ENCODE data around the gene IL26. TPM values are rescaled to one million over a fixed set of nuclear protein-coding genes. Genes with fewer than 3 reads are reported as not detected.

Gene IL26
- total RNA-seq, 2 experiments from 2014 or later, result 0.56 to 1.1 TPM

DNA sequence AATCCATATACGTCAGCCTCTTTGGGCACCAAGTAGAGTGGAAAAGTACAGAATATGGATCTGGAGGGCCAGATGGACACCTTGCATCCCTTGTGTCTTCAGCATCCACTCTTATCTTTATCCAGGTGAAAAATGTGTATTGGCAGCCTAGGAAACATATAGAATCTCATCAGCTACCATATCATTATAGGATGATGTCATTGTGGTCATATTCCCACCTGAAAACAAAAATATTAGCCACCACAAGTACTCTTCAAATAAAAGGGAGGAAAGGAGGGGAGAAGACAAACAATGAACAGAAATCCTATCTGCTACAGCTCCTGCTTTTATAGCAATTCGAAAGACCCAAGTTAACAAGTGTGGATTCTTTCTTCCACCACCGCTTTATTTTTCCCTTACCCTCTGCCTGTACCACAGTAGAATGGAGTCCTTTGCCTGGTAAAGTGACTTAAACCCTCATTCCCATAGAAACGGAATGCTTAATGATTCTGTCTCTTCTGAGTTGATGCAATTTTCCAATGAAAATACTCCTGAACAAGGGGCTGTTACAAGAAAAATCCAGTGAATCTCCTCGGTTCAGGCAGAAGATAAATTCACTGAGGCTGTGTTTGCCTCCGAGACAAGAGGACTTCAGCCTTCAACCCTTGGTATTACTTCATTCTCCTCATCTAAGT lies 13.8 kb upstream of the IL26 start:
- ChIA-PET POLR2A (no interaction called here), CTCF (interaction anchor here (1.0 to 1.8 kb wide), 4 partner anchors 9 to 202 kb away, joined by 3 to 11 read pairs (median 3); no protein-coding TSS in a partner anchor)
- Mint-ChIP-seq H3K36me3 (ENCODE audit: low read depth) (peaks cover 2% of the 10 kb centered on the region), H3K9me3 (ENCODE audit: low read depth) (peaks cover 6% of the 10 kb centered on the region), H3K4me3 (no peak overlapping the region), H3K4me1 (peaks cover 51% of the 10 kb centered on the region), H3K27me3 (peaks cover 2% of the 10 kb centered on the region), H3K27ac (no peak overlapping the region)
- intact Hi-C loops (cut with DNase I, micrococcal nuclease), result no loop called here
- no peak for ATAC-seq
- no peak for DNase-seq

GRCh38 chr12:68237619-68238018 lies 12.0 kb upstream of the IL26 start:
- H3K27ac Mint-ChIP-seq, result peak overlapping the region; percentile 35
- no peak for DNase-seq
- H3K9me3 Mint-ChIP-seq (ENCODE audit: low read depth), result peaks cover 4% of the 10 kb centered on the region
- ATAC-seq, result no peak
- intact Hi-C loops (cut with DNase I, micrococcal nuclease), result no loop called here
- CTCF ChIA-PET, result interaction anchor here (1.1 to 2.5 kb wide), 4 partner anchors 15 to 80 kb away, joined by 3 to 11 read pairs (median 6); no protein-coding TSS in a partner anchor
- POLR2A ChIA-PET, result no interaction called here
- H3K4me1 Mint-ChIP-seq, result peaks cover 49% of the 10 kb centered on the region
- no peak overlapping the region for H3K4me3 Mint-ChIP-seq
- peaks cover 2% of the 10 kb centered on the region for H3K27me3 Mint-ChIP-seq
- no peaks in the 10 kb centered on the region for H3K36me3 Mint-ChIP-seq (ENCODE audit: low read depth)

DNA sequence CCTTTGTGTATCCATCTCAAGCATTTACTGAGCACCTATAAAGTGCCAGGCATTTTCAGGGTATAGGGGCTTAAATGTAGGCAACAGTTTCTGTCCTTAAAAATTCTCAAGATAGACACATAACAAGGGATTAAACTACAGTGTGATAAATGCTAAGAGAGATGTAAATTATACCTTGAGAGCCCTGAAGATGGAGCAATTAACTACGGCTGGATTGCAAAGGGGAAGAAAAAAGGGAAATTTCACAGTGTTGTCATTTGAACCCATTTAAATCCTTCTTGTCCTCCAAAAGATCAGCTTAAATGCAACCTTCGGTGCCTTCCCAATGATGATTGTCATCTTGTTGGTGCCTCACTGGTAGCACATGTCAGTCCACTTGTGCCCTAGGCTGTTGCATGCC lies 11.5 kb upstream of the IL26 start:
- Mint-ChIP-seq H3K4me3 (peak overlapping the region; percentile 69), H3K27ac (peak overlapping the region; percentile 63), H3K4me1 (peaks cover 48% of the 10 kb centered on the region), H3K9me3 (ENCODE audit: low read depth) (peaks cover under 1% of the 10 kb centered on the region), H3K27me3 (peaks cover 2% of the 10 kb centered on the region), H3K36me3 (ENCODE audit: low read depth) (no peaks in the 10 kb centered on the region)
- ChIA-PET POLR2A (no interaction called here), CTCF (interaction anchor here (0.7 to 2.5 kb wide), 6 partner anchors 8 to 350 kb away, joined by 3 to 9 read pairs (median 4); no protein-coding TSS in a partner anchor)
- intact Hi-C loops (cut with DNase I, micrococcal nuclease), result no loop called here
- no peak for DNase-seq
- no peak for ATAC-seq

- peaks cover 44% of the 10 kb centered on the region for H3K4me1 Mint-ChIP-seq
Measured at GRCh38 chr12:68236421-68237059, 10.9 kb upstream of the IL26 start.

GRCh38 chr12:68235576-68235975 lies 10.0 kb upstream of the IL26 start:
- DNase-seq (no peak), ATAC-seq (no peak)
- Mint-ChIP-seq H3K36me3 (ENCODE audit: low read depth) (no peaks in the 10 kb centered on the region), H3K27me3 (peaks cover 2% of the 10 kb centered on the region), H3K4me1 (peaks cover 42% of the 10 kb centered on the region), H3K9me3 (ENCODE audit: low read depth) (no peaks in the 10 kb centered on the region), H3K4me3 (no peak overlapping the region), H3K27ac (no peak overlapping the region)
- POLR2A ChIA-PET, result no interaction called here
- intact Hi-C loops (cut with DNase I, micrococcal nuclease), result no loop called here
- CTCF ChIA-PET, result interaction anchor here (0.8 to 2.6 kb wide), 5 partner anchors 10 to 82 kb away, joined by 3 to 9 read pairs (median 7); no protein-coding TSS in a partner anchor

More at GRCh38 chr12:68236421-68237059, 10.9 kb upstream of the IL26 start:
- Mint-ChIP-seq H3K27me3 (peaks cover 2% of the 10 kb centered on the region), H3K36me3 (ENCODE audit: low read depth) (no peaks in the 10 kb centered on the region), H3K9me3 (ENCODE audit: low read depth) (no peaks in the 10 kb centered on the region), H3K27ac (peak overlapping the region; percentile 63), H3K4me3 (peak overlapping the region; percentile 69)
- ATAC-seq, result peak; percentile 56
- DNase-seq, result peak; percentile 46
- CTCF ChIA-PET, result interaction anchor here (0.6 to 2.6 kb wide), 9 partner anchors 9 to 351 kb away, joined by 3 to 9 read pairs (median 4); no protein-coding TSS in a partner anchor
- intact Hi-C loops (cut with DNase I, micrococcal nuclease), result no loop called here
- POLR2A ChIA-PET, result no interaction called here

DNA sequence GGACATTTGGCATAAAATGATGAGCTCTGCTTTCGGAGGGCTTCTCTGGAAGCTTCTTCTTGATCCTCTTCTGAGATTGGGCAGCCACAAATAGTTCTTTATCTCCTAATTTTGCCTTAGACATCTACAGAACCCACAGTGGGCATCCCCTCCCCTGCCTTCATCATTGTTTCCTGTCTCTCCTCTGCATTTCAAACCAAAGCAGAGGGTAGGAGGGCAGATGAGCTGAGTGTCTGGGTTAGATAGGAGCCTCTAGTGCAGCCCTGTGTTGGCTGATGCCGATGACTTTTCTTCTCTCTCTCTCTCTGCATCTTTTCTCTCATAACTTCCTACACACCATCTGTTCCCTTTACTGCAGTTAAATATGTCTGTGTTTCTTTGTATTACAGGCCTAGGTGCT lies 8.5 kb upstream of the IL26 start:
- Mint-ChIP-seq H3K36me3 (ENCODE audit: low read depth) (no peaks in the 10 kb centered on the region), H3K27ac (no peak overlapping the region), H3K4me3 (no peak overlapping the region), H3K27me3 (peaks cover 2% of the 10 kb centered on the region), H3K9me3 (ENCODE audit: low read depth) (no peaks in the 10 kb centered on the region), H3K4me1 (peaks cover 33% of the 10 kb centered on the region)
- POLR2A ChIA-PET, result no interaction called here
- intact Hi-C loops (cut with DNase I, micrococcal nuclease), result no loop called here
- DNase-seq (no peak), ATAC-seq (no peak)
- CTCF ChIA-PET, result interaction anchor here (1.0 to 2.6 kb wide), 4 partner anchors 11 to 193 kb away, joined by 3 to 9 read pairs (median 6); no protein-coding TSS in a partner anchor

GRCh38 chr12:68233498-68233897 lies 7.9 kb upstream of the IL26 start:
- no peak for DNase-seq
- POLR2A ChIA-PET, result no interaction called here
- intact Hi-C loops (cut with DNase I, micrococcal nuclease), result no loop called here
- no peak overlapping the region for H3K4me3 Mint-ChIP-seq
- peaks cover 33% of the 10 kb centered on the region for H3K4me1 Mint-ChIP-seq
- ATAC-seq, result no peak
- H3K36me3 Mint-ChIP-seq (ENCODE audit: low read depth), result no peaks in the 10 kb centered on the region
- peaks cover 2% of the 10 kb centered on the region for H3K27me3 Mint-ChIP-seq
- CTCF ChIA-PET, result interaction anchor here (1.1 kb wide), 1 partner anchor 90 kb away, joined by 3 read pairs; no protein-coding TSS in a partner anchor
- no peak overlapping the region for H3K27ac Mint-ChIP-seq
- H3K9me3 Mint-ChIP-seq (ENCODE audit: low read depth), result no peaks in the 10 kb centered on the region

DNA sequence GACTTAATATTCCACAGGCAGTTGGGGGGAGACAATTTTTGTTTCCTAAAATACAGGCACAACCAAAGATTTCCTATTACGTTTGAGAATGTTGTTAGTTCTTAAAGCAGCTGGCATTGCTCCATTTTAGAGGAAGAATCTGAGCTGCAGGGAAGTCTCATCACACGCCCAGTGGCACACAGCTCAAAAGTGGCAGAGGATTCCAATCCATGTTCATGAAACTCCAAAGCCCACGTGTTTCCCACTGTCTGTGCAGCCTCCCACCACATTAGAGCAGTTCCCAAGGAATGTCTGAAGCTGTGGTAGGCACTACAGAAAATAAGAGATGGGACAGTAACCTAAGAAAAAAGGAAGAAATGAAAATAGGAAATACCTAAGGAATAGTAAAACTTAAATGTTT lies 6.1 kb upstream of the IL26 start:
- peaks cover 20% of the 10 kb centered on the region for H3K4me1 Mint-ChIP-seq
- ChIA-PET CTCF (interaction anchor here (0.6 to 2.4 kb wide), 5 partner anchors 8 to 191 kb away, joined by 3 to 14 read pairs (median 4); no protein-coding TSS in a partner anchor), POLR2A (interaction anchor here (0.6 kb wide), 1 partner anchor 15 kb away, joined by 5 read pairs; no protein-coding TSS in a partner anchor)
- intact Hi-C loops (cut with DNase I, micrococcal nuclease), result no loop called here
- H3K9me3 Mint-ChIP-seq (ENCODE audit: low read depth), result no peaks in the 10 kb centered on the region
- H3K36me3 Mint-ChIP-seq (ENCODE audit: low read depth), result no peaks in the 10 kb centered on the region
- ATAC-seq, result no peak
- no peak for DNase-seq
- H3K27me3 Mint-ChIP-seq, result peaks cover 1% of the 10 kb centered on the region
- no peak overlapping the region for H3K27ac Mint-ChIP-seq
- H3K4me3 Mint-ChIP-seq, result no peak overlapping the region

GRCh38 chr12:68231229-68231628 lies 5.6 kb upstream of the IL26 start:
- H3K27ac Mint-ChIP-seq, result no peak overlapping the region
- ATAC-seq, result peak; percentile 69
- no peaks in the 10 kb centered on the region for H3K36me3 Mint-ChIP-seq (ENCODE audit: low read depth)
- CTCF ChIA-PET, result interaction anchor here (0.6 to 2.4 kb wide), 4 partner anchors 8 to 86 kb away, joined by 3 to 14 read pairs (median 8); no protein-coding TSS in a partner anchor
- H3K27me3 Mint-ChIP-seq, result peaks cover 6% of the 10 kb centered on the region
- peaks cover 17% of the 10 kb centered on the region for H3K4me1 Mint-ChIP-seq
- DNase-seq, result no peak
- no peak overlapping the region for H3K4me3 Mint-ChIP-seq
- POLR2A ChIA-PET, result interaction anchor here (0.6 kb wide), 1 partner anchor 14 kb away, joined by 5 read pairs; no protein-coding TSS in a partner anchor
- no peaks in the 10 kb centered on the region for H3K9me3 Mint-ChIP-seq (ENCODE audit: low read depth)
- intact Hi-C loops (cut with DNase I, micrococcal nuclease), result no loop called here

DNA sequence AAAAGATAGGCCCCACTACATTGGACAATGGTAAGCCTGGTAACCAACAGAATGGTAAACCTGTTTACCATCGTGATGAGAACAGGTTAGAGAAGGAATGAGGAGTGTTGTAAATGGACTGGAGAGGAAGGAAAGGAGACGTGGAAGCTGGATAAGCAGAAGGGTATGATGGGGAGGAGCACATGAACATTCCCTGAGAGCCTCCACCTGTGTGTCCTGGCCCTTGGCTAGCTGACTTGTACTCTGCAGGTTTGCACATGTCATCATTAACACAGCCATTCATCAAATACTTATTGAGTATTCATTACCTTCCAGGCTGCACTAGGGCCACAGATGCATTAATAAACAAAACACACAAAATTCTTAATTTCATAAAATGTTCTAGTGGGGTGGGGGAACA lies 4.3 kb upstream of the IL26 start:
- intact Hi-C loops (cut with DNase I, micrococcal nuclease), result loop anchor here in 1 of 2 experiments (10.0 kb wide), 1 partner anchor 455 kb away; the partner anchor contains the start of gene NUP107
- H3K27ac Mint-ChIP-seq, result no peak overlapping the region
- ChIA-PET POLR2A (no interaction called here), CTCF (no interaction called here)
- peaks cover 7% of the 10 kb centered on the region for H3K27me3 Mint-ChIP-seq
- DNase-seq (no peak), ATAC-seq (no peak)
- H3K36me3 Mint-ChIP-seq (ENCODE audit: low read depth), result no peaks in the 10 kb centered on the region
- peaks cover 13% of the 10 kb centered on the region for H3K4me1 Mint-ChIP-seq
- no peaks in the 10 kb centered on the region for H3K9me3 Mint-ChIP-seq (ENCODE audit: low read depth)
- no peak overlapping the region for H3K4me3 Mint-ChIP-seq

DNA sequence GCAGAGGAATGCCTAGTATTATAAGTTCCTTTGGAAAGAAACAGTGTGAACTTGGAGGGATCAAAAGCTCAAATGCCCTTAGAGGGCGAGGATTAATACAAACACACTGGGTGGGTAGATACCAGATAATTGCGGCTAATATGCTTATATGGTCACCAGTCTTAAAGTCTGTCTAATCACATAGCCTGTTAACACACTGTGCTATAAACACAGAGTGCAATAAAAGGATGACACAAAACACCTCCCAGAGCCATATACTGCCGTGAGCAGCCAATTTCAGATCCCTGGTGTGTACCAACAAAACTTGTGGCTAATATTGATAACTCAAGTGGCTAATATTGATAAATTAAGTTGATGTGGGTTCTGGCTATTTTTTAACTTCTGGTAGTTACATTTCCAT lies 1.7 kb upstream of the IL26 start:
- H3K4me1 Mint-ChIP-seq, result peaks cover 18% of the 10 kb centered on the region
- POLR2A ChIA-PET, result no interaction called here
- DNase-seq, result no peak

More for the DNA sequence above, 1.7 kb upstream of the IL26 start:
- Mint-ChIP-seq H3K36me3 (ENCODE audit: low read depth) (no peaks in the 10 kb centered on the region), H3K27ac (no peak overlapping the region), H3K27me3 (peaks cover 10% of the 10 kb centered on the region), H3K4me3 (no peak overlapping the region), H3K9me3 (ENCODE audit: low read depth) (no peaks in the 10 kb centered on the region)
- CTCF ChIA-PET, result no interaction called here
- intact Hi-C loops (cut with DNase I, micrococcal nuclease), result loop anchor here in 1 of 2 experiments (10.0 kb wide), 1 partner anchor 457 kb away; the partner anchor contains the start of gene NUP107
- ATAC-seq, result no peak

All from activated CD4-positive, alpha-beta T cell treated with anti-CD3 and anti-CD28 coated beads for 36 hours (primary cell).